Epithelial cell of proximal tubule (primary cell): ENCODE measurements around the gene SLC46A2. TPM values are rescaled to one million over a fixed set of nuclear protein-coding genes. Genes with fewer than 3 reads are reported as not detected.

ENCODE experiments used
- DNase-seq: peaks from one replicate; pipeline ENCODE4 v3.0.0-alpha.2; 2011; ENCODE audit warnings: low read depth
- H3K4me3 ChIP-seq: 2 replicates; pipeline ENCODE4 v1.5.1; 2011; ENCODE audit warnings: low read depth, mild to moderate bottlenecking, low read length
- CTCF ChIP-seq: conservative IDR thresholded peaks from 2 replicates; pipeline ENCODE4 v1.5.1; 2012; ENCODE audit warnings: low read depth, mild to moderate bottlenecking, low read length
- total RNA-seq: library from RNA; depleted of rRNA; stranded (reverse); fragments of >200 nt; gene quantifications from 2 replicates; pipeline ENCODE4 v1.2.3, GENCODE V29; 2015

Gene SLC46A2, protein sequence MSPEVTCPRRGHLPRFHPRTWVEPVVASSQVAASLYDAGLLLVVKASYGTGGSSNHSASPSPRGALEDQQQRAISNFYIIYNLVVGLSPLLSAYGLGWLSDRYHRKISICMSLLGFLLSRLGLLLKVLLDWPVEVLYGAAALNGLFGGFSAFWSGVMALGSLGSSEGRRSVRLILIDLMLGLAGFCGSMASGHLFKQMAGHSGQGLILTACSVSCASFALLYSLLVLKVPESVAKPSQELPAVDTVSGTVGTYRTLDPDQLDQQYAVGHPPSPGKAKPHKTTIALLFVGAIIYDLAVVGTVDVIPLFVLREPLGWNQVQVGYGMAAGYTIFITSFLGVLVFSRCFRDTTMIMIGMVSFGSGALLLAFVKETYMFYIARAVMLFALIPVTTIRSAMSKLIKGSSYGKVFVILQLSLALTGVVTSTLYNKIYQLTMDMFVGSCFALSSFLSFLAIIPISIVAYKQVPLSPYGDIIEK
- total RNA-seq: not detected in 2 replicates

- no peak for DNase-seq
- H3K4me3 ChIP-seq: peak within 1 kb of the TSS; percentile 33
- no peak for TF ChIP-seq CTCF
These were observed at the start of gene SLC46A2 for GRCh38 chr9:112890106-112891081. TSS of gene SLC46A2 (minus strand) at chr9:112890876. CDS start at chr9:112890681, 195 bp downstream.

- no peak for TF ChIP-seq CTCF
- DNase-seq: no peak
- no peak overlapping the region for H3K4me3 ChIP-seq
These were observed 48.7 kb upstream of the SLC46A2 start for GRCh38 chr9:112939418-112939817.

DNA sequence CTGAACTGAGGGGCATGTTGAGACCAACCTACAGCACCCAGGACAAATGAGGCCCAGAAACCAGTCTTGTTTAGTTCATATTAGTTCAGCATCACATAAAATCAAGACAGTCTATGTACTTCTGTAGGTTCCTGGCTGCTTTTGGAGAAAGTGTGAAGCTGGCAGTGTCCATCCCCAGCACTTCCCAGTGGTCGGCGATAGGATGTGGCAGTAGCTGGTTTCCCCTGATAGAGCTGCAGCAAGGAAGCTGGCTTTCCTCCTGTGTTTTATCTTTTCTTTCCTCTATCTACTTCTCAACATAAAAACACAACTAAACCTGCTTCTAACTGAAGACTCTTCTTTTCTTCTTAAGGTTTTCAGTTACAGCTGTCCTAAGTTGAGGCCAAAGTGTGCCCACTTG is 43.0 kb upstream of the SLC46A2 start:
- TF ChIP-seq CTCF: no peak
- DNase-seq: no peak
- H3K4me3 ChIP-seq: no peak overlapping the region

GRCh38 chr9:112925058-112925641 is 34.5 kb upstream of the SLC46A2 start:
- H3K4me3 ChIP-seq: no peak overlapping the region
- TF ChIP-seq CTCF: peak; percentile 46
- DNase-seq: no peak

DNA sequence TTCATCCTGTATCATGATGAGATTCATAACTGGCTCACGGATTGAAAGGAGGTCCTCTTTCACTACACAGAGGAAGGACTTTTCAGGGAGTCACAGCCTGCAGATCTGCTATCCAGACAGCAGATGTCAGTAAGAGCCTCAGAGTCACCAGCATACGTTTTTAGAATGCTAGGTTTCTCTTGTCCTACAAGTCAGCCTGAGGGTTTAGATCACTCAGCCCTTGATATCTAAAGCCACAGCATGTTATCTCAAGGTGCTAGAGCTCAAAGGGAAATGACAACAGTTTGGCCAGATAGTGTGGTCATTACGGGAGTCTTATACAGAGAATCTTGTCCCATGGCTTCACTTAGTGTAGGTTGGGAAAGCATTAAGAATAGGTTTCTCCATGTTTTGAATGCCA is 30.9 kb upstream of the SLC46A2 start:
- DNase-seq: no peak
- peak; percentile 80 for TF ChIP-seq CTCF
- H3K4me3 ChIP-seq: no peak overlapping the region

DNA sequence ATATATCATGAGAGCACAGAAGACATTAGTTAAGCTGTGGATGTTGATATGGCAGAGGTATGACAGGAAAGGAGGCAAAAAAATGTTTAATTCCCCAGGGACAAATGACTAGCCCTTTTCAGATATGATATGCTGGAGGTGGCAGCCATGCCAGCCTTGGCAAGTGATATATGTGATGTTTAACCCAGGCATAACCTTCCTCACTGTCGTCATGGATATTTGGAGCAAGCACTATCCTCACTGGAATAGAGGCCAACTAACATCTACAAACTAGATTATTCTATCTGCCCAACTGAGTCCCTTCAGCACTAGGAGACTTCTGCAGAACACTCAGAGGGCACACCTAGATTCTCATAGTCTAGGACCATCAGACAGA is 27.3 kb upstream of the SLC46A2 start:
- no peak for DNase-seq
- no peak overlapping the region for H3K4me3 ChIP-seq
- TF ChIP-seq CTCF: no peak
